ENCODE results near the gene VIPR2.

- TF ChIP-seq CTCF (IDR thresholded peaks at IDR 0.05; ENCODE audit: low read depth, low read length, poor library complexity, severe bottlenecking), result no peak
- no peak for TF ChIP-seq EZH2phosphoT487 (IDR thresholded peaks at IDR 0.05; ENCODE audit: borderline replicate concordance, low read length)
These were observed 49.5 kb downstream of the VIPR2 start for GRCh38 chr7:159094919-159095915.
